ENCODE measurements around the gene SEMA4D. TPM values are rescaled to one million over a fixed set of nuclear protein-coding genes. Genes with fewer than 3 reads are reported as not detected.

Gene SEMA4D
- total and polyA plus RNA-seq, 8 donors: 20.0 to 71.9 (median 25.6) TPM

DNA sequence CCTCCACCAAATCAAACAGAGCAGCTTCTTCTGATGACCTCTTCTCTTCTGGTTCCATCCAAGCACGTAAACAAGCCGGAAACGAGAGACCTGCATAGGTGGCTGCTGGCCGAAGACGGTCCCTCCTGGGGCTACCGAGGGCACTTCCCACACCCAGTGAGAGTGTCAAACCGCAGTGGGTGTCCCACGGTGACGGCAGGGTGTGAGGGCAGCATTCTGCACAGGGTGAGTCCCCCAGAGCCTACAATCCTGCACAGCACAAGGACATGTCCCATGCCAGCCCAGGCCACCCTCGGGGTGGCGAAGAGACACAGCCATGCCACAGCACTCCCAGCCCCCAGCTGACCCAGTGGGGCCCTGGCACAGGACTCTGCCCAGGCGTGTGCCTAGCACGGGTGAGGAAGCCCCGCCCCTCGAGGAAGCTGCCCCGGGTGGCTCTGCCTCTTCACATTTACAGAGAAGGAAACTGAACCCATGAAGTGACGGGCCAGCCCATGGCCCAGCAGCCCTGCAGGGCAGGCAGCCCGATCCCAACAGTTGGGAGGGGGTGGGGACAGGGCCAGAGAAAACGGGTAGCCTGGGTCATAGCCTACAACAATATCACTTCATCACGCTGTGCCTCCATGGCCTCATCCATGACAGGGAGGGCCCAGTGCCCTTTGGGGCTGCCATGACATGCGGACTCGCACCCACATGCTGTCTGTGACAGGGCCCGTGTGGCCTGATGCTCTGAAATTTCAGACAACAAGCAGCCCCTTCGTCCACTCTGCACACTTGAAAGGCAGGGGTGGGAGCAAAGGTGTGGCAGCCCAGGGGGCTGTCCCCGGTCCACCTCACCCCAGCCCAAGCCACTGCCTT is 43.2 kb downstream of the SEMA4D start:
- intact Hi-C loops (cut with DNase I): no loop called here

GRCh38 chr9:89453452-89453851 is 44.5 kb downstream of the SEMA4D start:
- TF ChIP-seq, protein P1, sequence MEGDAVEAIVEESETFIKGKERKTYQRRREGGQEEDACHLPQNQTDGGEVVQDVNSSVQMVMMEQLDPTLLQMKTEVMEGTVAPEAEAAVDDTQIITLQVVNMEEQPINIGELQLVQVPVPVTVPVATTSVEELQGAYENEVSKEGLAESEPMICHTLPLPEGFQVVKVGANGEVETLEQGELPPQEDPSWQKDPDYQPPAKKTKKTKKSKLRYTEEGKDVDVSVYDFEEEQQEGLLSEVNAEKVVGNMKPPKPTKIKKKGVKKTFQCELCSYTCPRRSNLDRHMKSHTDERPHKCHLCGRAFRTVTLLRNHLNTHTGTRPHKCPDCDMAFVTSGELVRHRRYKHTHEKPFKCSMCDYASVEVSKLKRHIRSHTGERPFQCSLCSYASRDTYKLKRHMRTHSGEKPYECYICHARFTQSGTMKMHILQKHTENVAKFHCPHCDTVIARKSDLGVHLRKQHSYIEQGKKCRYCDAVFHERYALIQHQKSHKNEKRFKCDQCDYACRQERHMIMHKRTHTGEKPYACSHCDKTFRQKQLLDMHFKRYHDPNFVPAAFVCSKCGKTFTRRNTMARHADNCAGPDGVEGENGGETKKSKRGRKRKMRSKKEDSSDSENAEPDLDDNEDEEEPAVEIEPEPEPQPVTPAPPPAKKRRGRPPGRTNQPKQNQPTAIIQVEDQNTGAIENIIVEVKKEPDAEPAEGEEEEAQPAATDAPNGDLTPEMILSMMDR (IDR thresholded peaks at IDR 0.05): no peak
- ATAC-seq (no peak), DNase-seq (no peak)
- H3K36me3 ChIP-seq: peaks cover 0 to 13% of the 10 kb centered on the region in 2 donors
- no peaks in the 10 kb centered on the region for H3K9me3 ChIP-seq
- H3K4me1 ChIP-seq: peaks cover 0 to 26% of the 10 kb centered on the region in 2 donors
- H3K27me3 ChIP-seq: no peaks in the 10 kb centered on the region
- intact Hi-C loops (cut with DNase I): no loop called here
- no peak overlapping the region for H3K4me3 ChIP-seq
- H3K27ac ChIP-seq: no peak overlapping the region

More for the DNA sequence above, 43.2 kb downstream of the SEMA4D start:
- Histone ChIP-seq H3K27ac (no peak overlapping the region), H3K4me3 (no peak overlapping the region), H3K9me3 (no peaks in the 10 kb centered on the region), H3K4me1 (peaks cover 0 to 26% of the 10 kb centered on the region in 2 donors), H3K36me3 (peaks cover 0 to 13% of the 10 kb centered on the region in 2 donors), H3K27me3 (no peaks in the 10 kb centered on the region)
- ATAC-seq (no peak), DNase-seq (peak in 1 of 4 donors; percentile 77)
- TF ChIP-seq, protein P1 (IDR thresholded peaks at IDR 0.05): no peak

- peaks cover 0 to 26% of the 10 kb centered on the region in 2 donors for H3K4me1 ChIP-seq
- TF ChIP-seq, protein P1 (IDR thresholded peaks at IDR 0.05): no peak
- peaks cover 0 to 13% of the 10 kb centered on the region in 2 donors for H3K36me3 ChIP-seq
- intact Hi-C loops (cut with DNase I): no loop called here
- H3K4me3 ChIP-seq: no peak overlapping the region
- H3K27me3 ChIP-seq: no peaks in the 10 kb centered on the region
- no peaks in the 10 kb centered on the region for H3K9me3 ChIP-seq
- no peak overlapping the region for H3K27ac ChIP-seq
- ATAC-seq (no peak), DNase-seq (no peak)
Observed at GRCh38 chr9:89452561-89452960, 45.4 kb downstream of the SEMA4D start.

- Histone ChIP-seq H3K4me1 (peaks cover 0 to 13% of the 10 kb centered on the region in 2 donors), H3K9me3 (no peaks in the 10 kb centered on the region), H3K36me3 (peaks cover 0 to 13% of the 10 kb centered on the region in 2 donors), H3K27ac (no peak overlapping the region), H3K4me3 (no peak overlapping the region), H3K27me3 (no peaks in the 10 kb centered on the region)
- ATAC-seq (no peak), DNase-seq (no peak)
- TF ChIP-seq, protein P1 (IDR thresholded peaks at IDR 0.05): no peak
- intact Hi-C loops (cut with DNase I): no loop called here
Observed at GRCh38 chr9:89450213-89450612, 47.7 kb downstream of the SEMA4D start.

DNA sequence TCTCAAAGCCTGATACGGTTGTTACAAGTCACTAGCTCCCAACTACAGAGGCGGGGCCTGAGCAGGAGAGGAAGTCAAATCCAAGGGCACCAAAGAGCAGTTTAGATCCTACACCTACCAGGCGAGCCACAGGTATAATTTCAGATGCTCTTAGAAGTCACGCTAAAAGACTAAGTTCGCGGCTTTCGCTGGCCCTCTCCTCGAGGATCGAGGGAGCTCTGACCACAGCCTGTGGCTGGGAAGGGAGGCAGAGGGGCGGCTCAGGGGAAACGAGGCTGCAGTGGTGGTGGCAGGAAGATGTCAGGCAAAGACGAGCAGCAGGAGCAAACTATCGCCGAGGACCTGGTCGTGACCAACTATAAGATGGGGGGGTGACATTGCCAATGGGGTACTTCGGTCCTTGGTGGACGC is 48.6 kb downstream of the SEMA4D start:
- Histone ChIP-seq H3K4me1 (peaks cover 0 to 5% of the 10 kb centered on the region in 2 donors), H3K36me3 (peaks cover 0 to 8% of the 10 kb centered on the region in 2 donors), H3K27ac (no peak overlapping the region), H3K9me3 (no peaks in the 10 kb centered on the region), H3K4me3 (no peak overlapping the region), H3K27me3 (no peaks in the 10 kb centered on the region)
- TF ChIP-seq, protein P1 (IDR thresholded peaks at IDR 0.05): no peak
- intact Hi-C loops (cut with DNase I): no loop called here
- ATAC-seq (no peak), DNase-seq (no peak)
